RWPE1 (cell line): Measurements from ENCODE around the gene SIX1.

Experiments used
- CTCF ChIA-PET: fragments of 350-600 bp; sonication (Branson Sonifier 250); formaldehyde crosslinking; extraction: SDS; loops from one replicate; lab custom pipeline; 2021; lab: Yijun Ruan, JAX
- POLR2A ChIA-PET: fragments of 400-600 bp; formaldehyde crosslinking; extraction: SDS; loops from one replicate; lab custom pipeline; 2020; ENCODE audit warnings: antibody characterized with exemption; ENCODE audit not compliant: low non-redundant PET; lab: Yijun Ruan, JAX
- DNase-seq: peaks from one replicate; pipeline ENCODE4 v3.0.0; 2012; ENCODE audit warnings: low spot score
- H3K27ac ChIP-seq: fragments of 450-650 bp; 2 replicates; pipeline ENCODE4 v1.5.1; 2017
- TF ChIP-seq, protein P1 (sequence below): fragments of 450-650 bp; conservative IDR thresholded peaks from 2 replicates; pipeline ENCODE4 v1.5.1; 2017; ENCODE audit warnings: low read depth, mild to moderate bottlenecking

Gene SIX1

GRCh38 chr14:60655898-60656685, 6.8 kb upstream of the SIX1 start:
- DNase-seq, result no peak
- no peak overlapping the region for H3K27ac ChIP-seq
- CTCF ChIA-PET, result interaction anchor here (0.6 to 1.4 kb wide), 3 partner anchors 8 to 170 kb away, joined by 4 to 11 read pairs (median 5); no protein-coding TSS in a partner anchor
- POLR2A ChIA-PET, result no interaction called here
- TF ChIP-seq, protein P1, sequence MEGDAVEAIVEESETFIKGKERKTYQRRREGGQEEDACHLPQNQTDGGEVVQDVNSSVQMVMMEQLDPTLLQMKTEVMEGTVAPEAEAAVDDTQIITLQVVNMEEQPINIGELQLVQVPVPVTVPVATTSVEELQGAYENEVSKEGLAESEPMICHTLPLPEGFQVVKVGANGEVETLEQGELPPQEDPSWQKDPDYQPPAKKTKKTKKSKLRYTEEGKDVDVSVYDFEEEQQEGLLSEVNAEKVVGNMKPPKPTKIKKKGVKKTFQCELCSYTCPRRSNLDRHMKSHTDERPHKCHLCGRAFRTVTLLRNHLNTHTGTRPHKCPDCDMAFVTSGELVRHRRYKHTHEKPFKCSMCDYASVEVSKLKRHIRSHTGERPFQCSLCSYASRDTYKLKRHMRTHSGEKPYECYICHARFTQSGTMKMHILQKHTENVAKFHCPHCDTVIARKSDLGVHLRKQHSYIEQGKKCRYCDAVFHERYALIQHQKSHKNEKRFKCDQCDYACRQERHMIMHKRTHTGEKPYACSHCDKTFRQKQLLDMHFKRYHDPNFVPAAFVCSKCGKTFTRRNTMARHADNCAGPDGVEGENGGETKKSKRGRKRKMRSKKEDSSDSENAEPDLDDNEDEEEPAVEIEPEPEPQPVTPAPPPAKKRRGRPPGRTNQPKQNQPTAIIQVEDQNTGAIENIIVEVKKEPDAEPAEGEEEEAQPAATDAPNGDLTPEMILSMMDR, result no peak

DNA sequence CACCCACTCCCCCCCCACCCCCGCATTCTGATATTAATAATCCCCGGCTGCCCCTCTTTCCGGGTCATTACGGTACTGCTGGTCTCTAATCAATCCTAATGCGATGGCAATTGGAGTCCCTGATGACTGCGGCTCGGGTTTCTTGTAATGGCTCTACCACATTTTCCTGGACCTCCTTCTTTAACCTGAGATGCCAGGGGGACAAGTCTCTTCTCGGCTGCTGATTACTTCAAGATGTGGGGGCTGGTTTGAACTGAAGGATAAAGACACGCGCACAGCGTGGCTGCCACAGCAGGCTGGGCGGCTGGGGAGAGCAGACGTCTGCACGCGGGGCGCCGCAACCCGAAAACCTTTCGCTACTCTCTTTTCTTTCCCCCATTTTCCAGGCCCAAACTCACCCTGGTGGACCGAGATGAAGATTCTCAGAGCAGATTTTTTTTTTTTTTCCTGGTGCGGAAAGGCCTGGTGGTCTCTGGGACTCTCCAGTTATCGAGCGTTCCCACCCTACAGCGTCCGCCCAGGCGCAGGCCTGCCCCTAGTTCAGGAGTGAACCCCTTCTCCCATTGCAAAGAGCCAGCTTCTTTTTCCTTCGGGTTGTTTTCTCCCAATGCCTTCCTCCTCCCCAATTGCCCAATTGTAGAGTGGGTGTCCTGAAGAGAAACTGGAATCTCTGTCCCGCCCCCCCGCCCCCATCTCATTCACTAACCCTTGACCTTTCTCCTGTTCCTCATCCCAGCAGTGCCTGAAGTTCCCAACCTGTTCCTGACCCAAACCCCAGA, 6.0 kb upstream of the SIX1 start:
- no peak for DNase-seq
- H3K27ac ChIP-seq, result no peak overlapping the region
- ChIA-PET CTCF (interaction anchor here (0.7 kb wide), 1 partner anchor 78 kb away, joined by 5 read pairs; no protein-coding TSS in a partner anchor), POLR2A (no interaction called here)
- TF ChIP-seq, protein P1, result no peak

GRCh38 chr14:60654334-60654821, 5.1 kb upstream of the SIX1 start:
- H3K27ac ChIP-seq, result no peak overlapping the region
- POLR2A ChIA-PET, result no interaction called here
- TF ChIP-seq, protein P1, result no peak
- DNase-seq, result no peak
- CTCF ChIA-PET, result interaction anchor here (0.6 kb wide), 1 partner anchor 36 kb away, joined by 3 read pairs; no protein-coding TSS in a partner anchor

GRCh38 chr14:60653701-60654161, 4.5 kb upstream of the SIX1 start:
- no peak for DNase-seq
- ChIA-PET CTCF (no interaction called here), POLR2A (no interaction called here)
- no peak overlapping the region for H3K27ac ChIP-seq
- TF ChIP-seq, protein P1, result no peak

DNA sequence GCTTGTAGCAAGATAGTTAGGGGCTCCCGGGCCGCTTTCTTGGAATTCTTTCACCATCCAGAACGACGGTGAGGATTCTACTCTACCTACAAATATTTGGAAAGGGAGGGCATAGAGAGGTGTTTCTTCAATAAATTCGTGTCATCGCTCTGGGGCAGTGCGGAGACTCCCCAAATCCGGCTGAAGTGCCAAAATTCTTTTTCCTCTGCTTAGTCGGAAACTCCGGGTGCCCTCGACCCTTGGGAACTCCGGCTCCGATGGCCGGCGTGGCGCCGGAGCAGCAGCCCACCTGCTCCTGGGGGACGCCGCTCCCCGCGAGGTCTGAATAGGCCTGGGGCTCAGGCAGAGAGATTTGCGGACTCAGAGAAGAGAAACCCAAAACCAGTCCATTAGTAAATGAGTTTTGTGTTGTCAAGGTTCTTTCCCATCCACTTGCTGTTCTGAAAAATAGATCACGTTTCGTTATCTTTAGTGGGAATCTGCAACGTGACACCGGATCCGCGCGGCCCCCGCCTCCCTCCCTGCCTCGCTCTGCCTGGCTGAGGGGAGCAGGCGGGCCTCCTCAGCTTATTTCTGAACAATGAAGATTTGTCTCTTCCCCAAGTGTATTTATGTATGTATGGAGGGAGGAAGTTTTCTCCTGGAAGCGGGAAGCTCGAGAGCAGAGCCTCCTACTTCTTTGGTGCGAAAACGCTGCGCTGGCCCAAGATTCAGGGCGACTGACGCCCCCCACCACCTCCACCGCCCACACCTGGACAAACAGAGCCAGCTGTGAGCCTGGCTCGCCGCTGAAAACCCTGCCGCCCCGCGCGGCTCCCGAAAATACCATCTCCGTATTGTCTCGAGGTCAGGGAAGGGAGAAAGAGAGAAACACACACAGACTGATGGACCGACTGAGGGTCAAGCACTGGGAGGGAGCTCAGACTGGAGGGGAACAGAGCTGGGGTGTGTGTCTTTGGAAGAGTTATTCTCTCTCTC, 3.7 kb upstream of the SIX1 start:
- H3K27ac ChIP-seq, result no peak overlapping the region
- ChIA-PET POLR2A (no interaction called here), CTCF (no interaction called here)
- no peak for DNase-seq
- TF ChIP-seq, protein P1, result no peak
